ENCODE measurements around the gene SLC12A9.

SLC12A9 gene

GRCh38 chr7:100886142-100886935 is 33.8 kb downstream of the SLC12A9 start:
- FAIRE-seq, result no peak

DNA sequence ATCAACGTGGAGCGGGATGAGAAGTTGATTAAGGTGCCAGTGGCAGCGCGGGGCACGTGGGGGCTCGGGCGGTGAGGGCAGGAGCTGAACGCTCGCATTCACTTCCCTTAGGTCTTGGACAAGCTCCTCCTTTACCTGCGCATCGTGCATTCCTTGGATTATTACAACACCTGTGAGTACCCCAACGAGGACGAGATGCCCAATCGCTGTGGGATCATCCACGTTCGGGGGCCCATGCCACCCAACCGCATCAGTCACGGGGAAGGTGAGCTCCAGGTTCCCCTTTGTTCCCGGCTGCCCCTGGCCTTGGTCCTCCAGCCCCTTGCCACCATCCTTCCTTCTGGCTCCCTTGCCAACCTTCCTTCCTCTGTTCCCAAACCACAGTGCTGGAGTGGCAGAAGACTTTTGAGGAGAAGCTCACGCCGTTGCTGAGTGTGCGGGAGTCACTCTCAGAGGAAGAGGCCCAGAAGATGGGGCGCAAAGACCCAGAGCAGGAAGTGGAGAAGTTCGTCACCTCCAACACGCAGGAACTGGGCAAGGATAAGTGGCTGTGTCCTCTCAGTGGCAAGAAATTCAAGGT is 34.5 kb downstream of the SLC12A9 start:
- no peak for FAIRE-seq

DNA sequence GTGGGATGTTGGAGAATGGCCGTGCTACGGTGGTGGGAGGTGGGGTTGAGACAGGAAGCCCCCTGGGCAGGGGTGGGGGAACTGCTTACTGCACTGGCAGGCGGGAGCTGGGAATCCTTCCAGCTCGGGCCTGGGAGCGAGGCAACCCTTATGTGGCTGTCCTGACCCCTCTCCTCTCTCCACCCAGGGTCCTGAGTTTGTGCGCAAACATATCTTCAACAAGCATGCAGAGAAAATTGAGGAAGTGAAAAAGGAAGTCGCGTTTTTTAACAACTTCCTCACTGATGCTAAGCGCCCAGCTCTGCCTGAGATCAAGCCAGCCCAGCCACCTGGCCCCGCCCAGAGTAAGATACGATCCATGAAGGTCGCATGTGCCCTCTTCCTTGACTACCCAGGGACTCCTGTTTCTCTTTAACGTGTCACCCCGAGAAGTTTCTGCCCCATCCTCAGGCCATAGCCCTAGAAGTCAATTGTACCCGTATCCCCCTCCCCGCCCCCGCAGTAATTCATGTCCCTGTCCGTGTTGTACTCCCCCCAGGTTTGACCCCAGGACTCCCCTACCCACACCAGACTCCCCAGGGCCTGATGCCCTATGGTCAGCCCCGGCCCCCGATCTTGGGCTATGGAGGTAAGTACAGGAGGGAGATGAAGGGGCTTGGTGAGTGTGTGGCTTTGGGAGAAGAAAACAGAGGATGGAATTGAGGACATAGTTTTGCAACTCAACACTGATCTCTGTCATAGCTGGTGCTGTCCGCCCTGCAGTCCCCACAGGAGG is 35.2 kb downstream of the SLC12A9 start:
- FAIRE-seq, result no peak

GRCh38 chr7:100888291-100888987 is 35.9 kb downstream of the SLC12A9 start:
- no peak for FAIRE-seq

- FAIRE-seq, result no peak
Measured at GRCh38 chr7:100888988-100889750, 36.7 kb downstream of the SLC12A9 start, which contains the start of gene UFSP1. Gene UFSP1, minus strand, starts transcription at chr7:100889715. Its CDS starts 444 bp downstream, at chr7:100889271.

- no peak for FAIRE-seq
Measured at GRCh38 chr7:100890653-100891567, 38.4 kb downstream of the SLC12A9 start.

GRCh38 chr7:100891568-100892247 is 39.2 kb downstream of the SLC12A9 start:
- FAIRE-seq, result no peak

DNA sequence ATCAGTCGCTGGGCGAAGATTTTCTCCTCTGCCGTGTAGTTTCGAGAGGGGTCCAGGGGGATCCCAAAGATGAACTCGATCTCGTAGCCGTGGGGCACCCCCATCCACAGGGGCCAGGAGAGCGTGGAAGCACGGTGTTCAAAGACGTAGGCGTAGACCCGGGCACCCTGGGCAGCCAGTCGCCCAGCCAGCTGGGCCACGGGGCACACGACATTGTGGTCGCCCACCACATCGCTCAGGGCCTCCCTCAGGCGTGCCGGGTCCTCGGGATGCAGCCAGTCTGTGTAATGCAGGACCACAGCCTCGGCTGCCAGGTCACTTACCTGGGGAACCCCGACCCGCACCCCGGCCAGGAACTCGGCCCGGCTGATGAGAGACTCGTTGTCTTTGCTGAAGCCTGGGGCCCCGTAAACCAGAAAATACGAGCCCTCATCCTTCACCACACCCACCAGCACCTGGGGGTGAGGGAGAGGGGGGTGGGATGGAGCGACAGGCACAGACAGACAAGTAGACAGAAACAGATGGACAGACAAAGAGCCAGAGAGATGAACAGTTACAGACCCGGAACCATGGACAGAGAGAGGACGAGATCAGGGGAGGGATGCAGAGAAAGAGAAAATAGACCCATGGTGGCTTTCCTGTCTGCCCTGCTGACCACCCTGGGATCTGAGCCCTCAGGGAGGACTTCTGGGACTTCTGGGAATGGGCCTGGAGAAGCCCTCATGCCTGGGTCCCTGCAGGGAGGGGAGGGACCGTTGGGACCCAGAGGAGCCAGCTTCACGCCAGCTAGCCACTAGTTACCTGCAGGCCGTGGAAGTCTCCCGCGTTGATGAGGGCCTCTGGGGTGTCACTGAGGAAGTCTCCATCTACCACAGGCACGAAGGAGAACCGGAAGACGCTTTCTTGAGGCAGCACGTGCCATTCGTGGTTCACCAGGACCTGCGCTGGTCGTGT is 40.1 kb downstream of the SLC12A9 start:
- no peak for FAIRE-seq

- FAIRE-seq, result no peak
Measured at GRCh38 chr7:100893318-100893895, 40.9 kb downstream of the SLC12A9 start.

DNA sequence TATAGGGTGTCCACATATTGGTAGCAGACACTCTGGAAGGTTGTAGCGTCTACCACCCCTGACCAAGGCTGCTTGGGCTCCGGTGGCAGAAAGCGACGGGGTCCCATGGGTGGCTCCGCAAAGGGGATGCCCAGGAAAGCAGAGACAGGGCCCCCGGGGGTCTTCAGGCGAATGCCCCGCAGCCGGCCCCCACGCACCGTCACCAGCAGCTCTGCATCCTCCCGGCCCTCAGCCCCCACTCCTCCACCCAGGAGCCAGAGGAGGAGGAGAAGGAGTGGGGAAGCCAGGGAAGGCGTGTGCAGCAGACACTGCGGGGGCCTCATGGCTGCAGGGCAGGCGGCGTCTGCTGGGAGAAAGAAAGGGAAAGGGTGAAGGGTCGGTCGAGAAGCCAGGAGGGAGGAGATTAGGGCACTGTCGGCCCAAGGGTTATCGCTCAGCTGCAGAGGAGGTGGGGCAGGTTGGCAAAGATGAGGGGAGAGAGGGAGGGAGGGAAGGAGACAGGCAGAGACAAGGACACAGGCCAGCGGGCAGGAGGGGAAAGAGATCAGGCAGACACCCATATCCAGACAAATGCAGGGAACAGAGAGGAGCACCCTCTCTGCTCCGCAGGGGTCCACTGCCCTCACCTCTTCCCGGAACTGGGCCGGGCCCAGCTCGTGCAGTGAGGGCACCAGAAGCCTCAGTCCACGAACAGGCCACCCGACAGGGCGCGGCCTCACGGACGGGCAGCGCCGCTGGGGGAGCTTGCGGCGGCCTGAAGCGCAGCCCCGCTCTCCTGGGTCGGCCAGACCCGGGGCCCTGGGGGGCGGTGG is 41.6 kb downstream of the SLC12A9 start:
- no peak for FAIRE-seq

DNA sequence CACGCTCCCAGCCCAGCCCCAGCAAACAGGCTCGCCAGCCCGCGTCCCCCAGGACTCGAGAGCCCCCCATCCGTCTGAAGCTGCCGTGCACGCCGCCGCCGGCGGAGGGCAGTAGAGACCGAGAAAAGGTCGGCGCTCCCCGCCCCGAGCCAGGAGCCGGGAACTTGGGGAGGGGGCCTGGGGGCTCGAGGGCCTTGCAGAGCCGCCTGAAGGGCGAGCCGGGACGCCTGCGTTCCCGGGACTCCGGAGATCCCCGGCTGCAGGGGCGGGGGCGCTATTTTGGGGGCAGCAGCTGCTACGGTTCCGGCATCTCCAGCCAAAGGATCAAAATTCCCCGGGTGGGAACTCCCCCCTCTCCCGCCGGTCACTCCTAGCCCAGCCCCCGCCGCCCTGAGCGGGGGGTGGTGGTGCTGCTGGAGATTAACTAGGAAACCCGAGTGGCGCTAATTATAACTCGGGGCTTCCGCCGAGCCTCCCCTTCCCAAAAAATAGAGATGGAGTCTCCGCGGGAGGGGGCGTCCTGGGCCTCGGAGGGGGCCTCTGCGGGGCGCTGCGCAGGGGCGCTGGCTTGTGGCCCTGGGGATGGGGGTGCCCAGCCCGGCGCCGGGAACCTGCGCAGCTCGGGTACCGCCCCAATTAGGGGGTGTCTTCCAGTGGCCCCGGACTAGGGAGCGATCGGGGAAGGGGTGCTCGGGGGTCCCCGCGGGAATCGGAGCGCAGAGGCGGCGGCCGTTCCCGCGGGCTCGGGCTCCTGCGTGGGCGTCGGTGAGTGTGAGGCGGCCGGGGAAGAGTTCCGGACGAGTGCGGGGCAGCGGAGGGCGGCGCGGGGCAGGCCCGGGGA is 42.6 kb downstream of the SLC12A9 start:
- FAIRE-seq, result no peak

DNA sequence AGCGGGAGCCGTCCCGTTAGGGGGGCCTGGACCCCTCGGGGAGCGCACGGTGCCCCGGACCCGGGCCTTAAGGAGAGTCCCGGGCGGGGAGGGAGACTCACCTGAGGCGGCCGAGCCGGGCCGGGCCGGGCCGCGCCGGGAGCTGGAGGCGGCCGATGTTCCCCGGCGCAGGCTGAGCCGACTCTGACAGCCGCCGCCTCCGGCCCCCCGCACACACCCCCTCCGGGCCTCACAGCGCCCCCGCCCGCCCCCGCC is 43.1 kb downstream of the SLC12A9 start, which contains the start of gene ACHE:
TSS of gene ACHE (minus strand) at position 188 of the 255 bp plus-strand sequence. CDS start 1,656 bp downstream, outside the sequence.
- no peak for FAIRE-seq

GRCh38 chr7:100895956-100896731 is 43.6 kb downstream of the SLC12A9 start:
- no peak for FAIRE-seq

DNA sequence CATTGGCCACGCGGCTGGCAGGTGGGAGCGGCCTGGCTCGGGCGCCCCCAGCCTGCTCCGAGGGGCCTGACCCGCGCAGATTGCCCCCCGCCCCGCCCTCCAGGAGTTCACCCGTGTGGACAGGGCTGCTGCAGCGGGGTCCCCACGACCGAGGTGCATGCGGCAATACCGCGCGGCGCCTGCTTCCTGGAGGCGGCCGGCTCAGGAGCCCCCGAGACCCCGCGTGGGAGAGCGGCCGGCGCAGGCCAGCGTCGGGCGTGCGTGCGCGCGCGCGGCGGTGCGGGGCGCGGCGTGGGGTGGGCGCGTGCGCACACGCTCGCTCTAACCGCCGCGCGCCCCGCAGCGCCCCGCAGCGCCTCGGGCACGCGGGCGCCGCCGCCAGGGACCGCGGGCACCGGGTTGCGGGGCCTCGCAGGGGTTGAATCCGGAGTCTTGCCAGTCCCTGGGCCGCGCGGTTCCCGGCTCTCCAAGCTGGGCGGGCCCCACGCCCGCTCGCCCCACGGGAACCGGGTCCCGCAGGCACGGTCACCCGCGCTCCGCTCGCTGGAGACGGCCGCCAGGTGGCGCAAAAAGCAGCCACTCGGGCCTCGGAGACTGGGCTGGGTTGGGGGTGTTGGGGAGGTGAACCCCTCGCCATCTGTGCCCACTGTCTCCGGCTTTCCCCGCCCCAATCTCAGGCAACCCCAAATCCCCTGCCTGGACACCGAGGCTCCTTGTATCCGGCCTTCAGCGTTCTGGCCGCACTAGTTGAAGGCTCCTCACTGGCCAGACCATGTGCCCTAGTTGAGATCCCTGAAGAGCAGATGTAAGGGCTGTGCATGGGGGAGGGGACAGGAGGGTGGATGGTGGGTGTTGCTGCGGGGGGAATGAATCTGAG is 44.5 kb downstream of the SLC12A9 start:
- FAIRE-seq, result no peak

- no peak for FAIRE-seq
Measured at GRCh38 chr7:100897772-100898454, 45.4 kb downstream of the SLC12A9 start.
